Epithelial cell of esophagus (primary cell): ENCODE results near the gene PRDM16.

Experiments used
- DNase-seq: peaks from one replicate; pipeline ENCODE4 v3.0.0; 2010; ENCODE audit warnings: low read depth
- H3K4me3 ChIP-seq: 2 replicates; pipeline ENCODE4 v1.5.1; 2011; ENCODE audit warnings: mild to moderate bottlenecking, low read length, control low read depth
- CTCF ChIP-seq: IDR thresholded peaks from 2 replicates; pipeline ENCODE4 v1.5.1; 2011; ENCODE audit warnings: low read depth, mild to moderate bottlenecking, low read length, control low read depth, inconsistent platforms; ENCODE audit not compliant: insufficient read depth; ENCODE audit errors: missing control alignments

Gene PRDM16

GRCh38 chr1:3277011-3277471 is 208.0 kb downstream of the PRDM16 start:
- no peak for TF ChIP-seq CTCF
- no peak for DNase-seq

GRCh38 chr1:3277623-3278022 is 208.6 kb downstream of the PRDM16 start:
- H3K4me3 ChIP-seq = no peak overlapping the region
- no peak for TF ChIP-seq CTCF
- DNase-seq = no peak

More at GRCh38 chr1:3277011-3277471, 208.0 kb downstream of the PRDM16 start:
- H3K4me3 ChIP-seq = no peak overlapping the region

- no peak overlapping the region for H3K4me3 ChIP-seq
- DNase-seq = no peak
- TF ChIP-seq CTCF = no peak
These were observed 209.6 kb downstream of the PRDM16 start for GRCh38 chr1:3278416-3279181.

GRCh38 chr1:3279182-3279470 is 210.1 kb downstream of the PRDM16 start:
- no peak for DNase-seq
- H3K4me3 ChIP-seq = no peak overlapping the region
- TF ChIP-seq CTCF = no peak

GRCh38 chr1:3281735-3282134 is 212.7 kb downstream of the PRDM16 start:
- DNase-seq = no peak
- TF ChIP-seq CTCF = no peak
- H3K4me3 ChIP-seq = no peak overlapping the region

GRCh38 chr1:3282186-3282585 is 213.2 kb downstream of the PRDM16 start:
- no peak for DNase-seq
- H3K4me3 ChIP-seq = no peak overlapping the region

More at GRCh38 chr1:3282186-3282585, 213.2 kb downstream of the PRDM16 start:
- TF ChIP-seq CTCF = no peak
